COLO668 (cell line): Measurements from ENCODE around the gene SRXN1.

Source experiments
- DNase-seq: peaks from one replicate; lab custom pipeline; 2025; ENCODE audit not compliant: unreplicated experiment; lab: John Stamatoyannopoulos, UW

The SRXN1 gene

DNA sequence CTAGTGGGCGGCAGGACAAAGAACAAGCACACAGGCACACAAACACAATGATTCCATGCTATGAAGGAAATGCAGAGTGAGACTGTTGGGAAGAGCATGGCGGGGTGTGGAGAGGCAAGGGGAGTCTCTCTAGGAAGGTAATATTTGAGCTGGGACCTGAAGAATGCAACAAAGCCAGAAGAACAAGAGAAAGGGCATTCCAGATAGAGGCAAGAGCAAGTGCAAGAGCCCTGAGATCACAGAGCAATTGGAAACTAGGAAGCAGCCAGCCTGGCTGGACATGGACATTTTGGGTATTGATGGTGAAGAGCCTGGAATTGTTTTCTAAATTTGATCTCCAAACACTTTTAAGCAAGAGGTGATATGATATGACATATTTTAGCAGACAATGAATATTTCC is 15.4 kb downstream of the SRXN1 start:
- no peak for DNase-seq

DNA sequence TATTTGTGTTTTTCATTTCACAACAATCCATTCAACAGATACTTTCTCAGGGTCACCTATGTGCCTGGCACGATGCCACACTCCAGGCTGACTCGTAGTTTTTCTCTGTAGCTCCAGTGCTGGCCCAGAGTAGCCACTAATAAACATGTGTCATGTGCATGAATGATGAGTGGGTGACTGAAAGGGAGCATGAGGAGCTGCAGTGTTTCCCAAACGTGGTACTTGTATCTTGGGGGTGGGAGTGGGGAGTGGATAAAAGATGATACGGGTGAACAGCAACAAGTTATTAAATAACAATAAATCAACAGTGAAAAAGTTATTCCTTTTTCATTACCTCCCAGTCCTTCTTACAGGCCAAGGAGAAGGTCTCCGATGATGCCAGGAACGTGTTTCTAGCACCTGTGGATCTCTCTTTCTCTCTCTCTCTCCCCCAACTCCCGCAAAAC is 17.1 kb downstream of the SRXN1 start:
- DNase-seq: no peak

DNA sequence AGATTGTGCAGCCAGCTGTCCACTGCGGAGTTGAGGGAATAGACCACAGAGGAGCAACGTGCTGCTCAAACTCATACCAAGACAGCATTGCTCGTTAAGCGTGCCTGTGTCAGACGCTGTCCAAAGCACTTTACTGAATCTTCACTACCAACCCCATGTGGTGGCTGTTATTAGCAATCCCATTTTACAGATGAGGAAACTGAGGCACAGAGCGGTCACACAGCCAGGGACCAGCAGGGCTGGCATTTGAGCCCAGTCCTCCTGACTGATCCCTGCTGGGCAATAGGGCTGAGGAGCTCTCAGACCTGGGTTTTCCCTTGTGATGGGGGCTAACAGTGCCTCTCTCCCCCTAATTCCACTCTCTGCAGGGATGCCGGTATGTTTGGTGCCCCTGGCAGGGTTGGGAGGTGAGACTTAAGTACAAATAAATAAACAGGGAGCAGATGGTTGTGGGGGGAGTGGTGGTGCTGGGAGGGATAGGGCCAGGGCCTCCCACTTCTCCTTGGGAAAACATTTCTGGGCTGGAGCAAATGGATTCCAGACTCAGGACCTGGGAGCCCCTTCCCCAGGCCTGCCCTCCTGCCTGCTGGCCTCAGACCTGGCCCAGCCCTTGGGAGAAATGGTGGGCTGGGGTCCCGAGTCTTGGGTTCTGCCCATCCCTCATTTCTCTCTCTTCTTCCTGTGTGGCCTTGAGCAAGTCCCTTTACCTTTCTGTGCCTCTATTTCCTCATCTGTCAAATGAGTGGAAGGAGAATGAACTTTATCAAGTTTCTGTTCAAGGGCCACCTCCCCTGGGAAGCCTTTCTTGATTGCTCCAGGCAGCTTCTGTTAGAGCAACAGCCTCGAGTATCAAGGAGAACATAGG is 17.7 kb downstream of the SRXN1 start:
- DNase-seq: no peak

DNA sequence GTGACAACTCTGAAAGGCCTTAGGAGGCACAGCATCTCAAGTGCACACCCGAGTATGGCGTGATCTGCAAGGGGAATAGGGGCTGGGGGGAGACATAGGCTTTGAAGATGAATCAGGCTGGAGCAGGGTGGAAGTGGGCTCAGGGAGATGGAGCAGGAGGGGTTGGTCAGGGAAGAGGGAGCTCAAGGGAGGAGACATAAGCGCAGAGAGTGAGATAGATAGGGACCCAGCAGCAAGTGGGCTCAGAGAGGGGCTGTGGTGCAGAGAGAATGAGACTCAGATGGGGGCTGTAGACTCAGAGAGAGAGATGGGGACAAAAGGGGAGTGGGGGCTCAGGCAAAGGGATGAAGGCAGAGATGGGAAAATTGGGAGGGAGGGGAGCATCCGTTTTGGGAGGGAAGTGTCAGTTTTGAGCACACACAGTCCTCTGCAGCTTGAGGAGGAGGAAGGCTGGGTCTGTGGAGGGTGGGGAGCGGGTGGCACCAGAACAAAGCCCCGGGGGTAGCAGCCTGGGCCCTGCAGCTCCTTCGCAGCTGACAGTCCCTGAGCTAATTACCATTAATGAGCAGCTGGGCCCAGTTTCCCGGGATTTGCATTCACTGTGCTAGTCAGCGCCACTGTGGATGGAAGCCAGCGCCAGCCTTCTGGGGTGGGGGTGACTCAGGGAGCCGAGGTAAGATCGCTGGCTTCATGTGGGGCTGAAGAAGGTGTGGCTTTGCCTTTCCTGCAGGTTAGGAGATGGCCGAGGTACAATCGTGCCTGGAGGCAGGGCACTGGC is 18.7 kb downstream of the SRXN1 start:
- no peak for DNase-seq

DNA sequence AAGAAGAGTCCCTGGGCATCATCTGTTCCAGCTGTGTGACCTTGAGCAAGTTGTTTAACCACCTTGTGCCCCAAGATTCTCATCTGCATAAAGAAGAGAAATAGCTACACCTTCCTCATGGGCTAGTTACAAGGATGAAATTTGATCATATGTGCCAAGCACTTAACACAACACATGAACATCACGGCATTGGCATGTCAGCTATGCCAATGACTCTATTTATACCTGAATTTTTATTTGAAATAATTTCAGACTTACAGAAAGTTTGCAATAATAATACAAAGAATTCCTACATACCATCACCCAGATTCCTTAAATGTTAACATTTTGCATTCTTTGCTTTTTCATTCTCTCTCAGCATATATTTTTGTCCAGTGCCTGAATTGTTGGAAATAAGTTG is 21.9 kb downstream of the SRXN1 start:
- DNase-seq: no peak

DNA sequence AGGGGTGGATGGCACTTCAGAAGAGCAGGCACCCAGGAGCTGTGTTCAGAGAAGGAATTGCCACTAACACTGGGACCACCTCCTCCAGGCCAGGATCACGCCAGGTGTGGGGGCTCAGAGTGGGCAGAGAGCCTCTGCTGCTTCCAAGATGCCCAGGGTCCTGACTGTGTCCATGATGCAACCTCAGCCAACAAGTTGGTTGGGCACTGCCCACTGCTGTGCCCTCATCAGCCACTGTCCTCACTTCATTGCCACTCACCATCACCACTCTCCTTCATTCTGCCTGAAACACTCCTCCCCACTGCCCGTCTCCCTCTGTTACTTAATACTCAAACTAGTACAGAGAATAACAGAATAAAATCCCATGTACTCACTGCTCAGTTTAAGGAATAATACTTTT is 26.4 kb downstream of the SRXN1 start:
- DNase-seq: no peak

DNA sequence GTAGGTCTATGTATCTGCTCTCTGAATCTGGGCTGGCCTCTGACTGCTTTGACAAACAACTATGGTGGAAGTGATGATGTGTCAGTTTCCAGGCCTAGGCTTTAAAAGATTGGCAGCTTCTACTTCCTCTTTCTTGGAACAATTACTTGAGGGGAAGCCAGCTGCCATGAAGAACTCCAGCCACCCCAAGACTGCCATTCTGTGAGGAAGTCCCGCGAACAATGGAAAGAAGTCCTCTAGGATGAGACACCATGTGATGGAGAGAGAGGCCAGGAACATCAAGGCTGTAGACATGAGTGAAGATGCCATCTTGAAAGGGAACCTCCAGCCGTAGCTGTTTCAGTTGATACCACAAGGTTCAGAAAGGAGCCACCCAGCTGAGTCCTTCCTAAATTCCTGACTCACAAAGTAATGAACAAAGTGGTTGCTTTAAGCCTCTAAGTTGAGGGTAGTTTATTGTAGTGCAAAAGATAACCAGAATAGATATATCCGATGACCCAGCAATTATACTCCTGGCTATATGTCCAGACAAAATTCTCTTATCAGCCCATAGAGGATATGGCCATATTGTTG is 27.6 kb downstream of the SRXN1 start:
- DNase-seq: no peak

DNA sequence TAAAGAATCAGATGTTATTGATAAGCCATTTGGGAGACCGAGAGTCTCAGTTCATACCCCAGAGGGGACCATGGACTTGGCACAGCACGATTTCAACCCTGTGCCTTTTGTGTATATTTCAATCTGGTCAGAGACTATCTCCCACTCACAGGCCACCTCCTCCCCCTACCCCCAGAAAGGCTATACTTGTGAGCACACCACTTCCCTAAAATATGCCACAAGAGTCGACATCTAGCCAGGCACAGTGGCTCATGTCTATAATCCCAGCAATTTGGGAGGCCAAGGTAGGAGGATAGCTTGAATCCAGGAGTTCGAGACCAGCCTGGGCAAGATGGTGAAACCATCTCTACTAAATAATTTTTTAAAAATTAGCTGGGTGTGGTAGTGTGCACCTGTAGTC is 29.3 kb downstream of the SRXN1 start:
- no peak for DNase-seq

DNA sequence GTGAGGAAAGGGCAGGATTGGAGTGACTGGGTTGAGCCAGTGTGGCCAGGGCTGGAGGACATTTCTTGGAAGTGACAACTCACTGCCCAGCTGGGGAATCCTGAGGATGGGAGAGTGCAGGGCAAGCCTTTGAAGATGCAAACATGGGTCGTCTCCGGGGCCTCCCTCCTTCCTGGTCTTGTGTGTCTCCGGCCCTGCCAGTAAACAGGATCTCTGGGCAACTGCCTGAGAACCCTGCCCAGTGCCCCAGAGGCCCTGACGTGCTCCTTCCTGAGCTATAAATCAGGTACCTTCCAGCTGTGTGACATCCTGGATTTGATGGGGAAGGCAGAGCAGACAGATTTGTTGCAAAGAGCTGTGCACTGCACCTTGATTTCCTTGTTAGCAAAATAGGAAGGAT is 30.0 kb downstream of the SRXN1 start:
- DNase-seq: no peak

DNA sequence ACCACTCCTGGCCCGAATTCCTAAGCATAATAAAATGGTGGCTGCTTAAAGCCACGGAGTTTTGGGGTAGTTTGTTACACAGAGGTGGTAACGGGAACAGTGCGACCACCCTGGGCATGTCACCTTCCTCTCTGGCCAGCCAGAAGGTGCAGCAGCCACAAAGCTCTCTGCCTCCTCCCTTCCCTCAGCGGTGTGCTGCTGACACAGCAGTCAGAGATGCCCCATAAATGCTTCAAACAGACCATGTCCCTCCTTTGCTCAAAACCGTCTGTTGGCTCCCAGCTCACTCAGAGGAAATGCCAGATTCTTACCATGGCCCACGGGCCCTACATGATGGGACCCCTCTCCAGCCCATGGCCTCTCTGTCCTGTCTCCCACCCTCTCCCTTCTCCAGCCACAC is 30.8 kb downstream of the SRXN1 start:
- no peak for DNase-seq

DNA sequence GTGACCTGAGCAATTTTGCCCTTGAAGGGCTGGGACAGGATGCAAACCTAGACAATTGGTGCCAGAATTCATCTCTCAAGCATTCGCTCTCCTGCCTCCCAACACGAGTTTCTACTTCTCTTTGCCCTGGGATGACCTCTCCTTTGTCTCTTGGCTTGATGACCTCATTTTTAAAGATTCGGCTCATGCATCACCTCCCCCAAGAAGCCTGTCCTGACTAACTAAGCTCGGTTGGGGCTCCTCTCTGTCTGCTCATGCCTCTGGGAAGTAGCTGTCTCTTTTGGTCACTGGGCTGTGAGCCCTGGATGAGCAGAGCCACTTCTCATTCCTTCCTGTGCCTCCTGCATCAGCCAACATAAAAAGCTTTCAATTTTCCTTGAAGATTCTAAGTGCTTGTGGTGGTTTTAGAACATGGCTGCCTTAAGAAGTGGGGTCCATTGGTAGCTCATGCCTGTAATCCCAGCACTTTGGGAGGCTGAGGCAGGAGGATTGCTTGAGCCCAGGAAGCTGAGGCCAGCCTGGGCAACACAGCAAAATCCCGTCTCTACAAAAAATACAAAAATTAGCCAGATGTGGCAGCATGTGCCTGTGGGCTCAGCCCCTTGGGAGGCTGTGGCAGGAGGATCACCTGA is 31.8 kb downstream of the SRXN1 start:
- DNase-seq: no peak

DNA sequence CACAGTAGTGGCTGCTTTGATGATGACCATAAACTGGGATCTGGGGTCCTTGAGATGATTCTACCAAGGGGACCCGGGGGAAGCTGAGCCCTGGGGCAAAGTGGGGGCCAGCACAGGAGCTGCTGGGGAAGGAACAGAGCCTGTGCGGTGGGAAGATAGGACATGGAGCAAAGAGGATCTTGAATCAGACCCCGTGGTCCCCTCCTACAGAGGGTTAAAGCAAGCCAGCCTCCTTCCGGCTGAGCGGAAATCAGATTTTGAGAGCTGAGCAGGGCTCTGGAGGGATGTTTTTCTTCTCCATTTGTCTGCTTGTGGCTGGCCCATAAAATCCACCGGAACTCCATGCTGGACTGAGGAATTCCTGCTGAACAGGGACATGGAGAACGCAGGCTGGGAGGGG is 32.8 kb downstream of the SRXN1 start:
- no peak for DNase-seq

DNA sequence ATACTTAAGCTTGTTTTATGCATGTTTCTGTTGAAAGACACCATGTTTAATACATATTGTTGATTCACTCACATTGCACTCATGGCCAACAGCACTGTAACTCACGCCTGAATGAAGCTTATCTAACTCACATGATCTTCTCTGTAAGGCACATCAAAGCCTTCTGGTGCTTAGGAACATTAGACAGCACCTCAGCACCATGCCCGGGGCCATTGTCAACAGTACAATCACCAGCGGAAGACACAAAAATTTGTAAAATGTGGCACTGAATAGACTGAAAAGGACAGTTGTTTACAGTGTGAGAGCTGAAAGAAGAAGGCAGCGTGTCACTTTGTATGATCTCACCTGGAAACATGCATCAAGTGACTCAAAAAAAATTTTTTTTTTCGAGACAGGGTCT is 34.0 kb downstream of the SRXN1 start:
- DNase-seq: no peak

DNA sequence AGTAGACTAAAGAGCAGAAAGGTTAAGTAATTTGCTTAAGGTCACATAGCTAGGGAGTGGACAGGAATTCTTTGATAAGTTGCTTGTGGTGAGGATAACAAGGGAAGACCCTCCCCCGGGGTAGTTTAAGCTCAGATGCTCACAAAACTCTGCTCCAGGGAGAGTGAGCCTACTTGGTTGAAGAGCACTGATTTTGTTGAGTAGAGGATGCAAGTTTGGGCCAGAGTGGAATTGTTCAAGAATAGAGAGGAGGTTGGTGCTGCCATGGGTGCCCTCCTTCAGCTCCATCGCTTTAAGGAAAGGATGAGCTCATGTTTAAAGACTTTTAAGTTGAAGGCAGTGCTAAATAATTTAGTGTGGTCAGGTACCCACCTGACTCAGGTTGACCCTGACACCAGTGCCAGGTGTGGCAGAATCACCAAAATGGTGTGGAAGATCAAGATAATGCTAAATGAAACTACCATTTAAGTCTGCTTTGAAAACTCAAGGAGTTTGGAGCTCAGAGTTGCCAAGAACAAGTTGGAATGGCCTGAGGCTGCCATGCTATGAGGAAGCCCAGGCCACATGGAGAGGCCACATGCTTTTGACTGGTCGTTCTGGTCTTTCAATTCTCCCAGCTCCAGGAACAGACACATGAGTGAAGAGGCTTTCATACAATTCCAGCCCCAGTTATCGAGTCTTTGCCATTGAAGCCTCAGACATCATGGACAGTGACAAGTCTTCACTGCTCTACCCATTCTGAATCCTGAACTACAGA is 34.9 kb downstream of the SRXN1 start:
- DNase-seq: no peak

DNA sequence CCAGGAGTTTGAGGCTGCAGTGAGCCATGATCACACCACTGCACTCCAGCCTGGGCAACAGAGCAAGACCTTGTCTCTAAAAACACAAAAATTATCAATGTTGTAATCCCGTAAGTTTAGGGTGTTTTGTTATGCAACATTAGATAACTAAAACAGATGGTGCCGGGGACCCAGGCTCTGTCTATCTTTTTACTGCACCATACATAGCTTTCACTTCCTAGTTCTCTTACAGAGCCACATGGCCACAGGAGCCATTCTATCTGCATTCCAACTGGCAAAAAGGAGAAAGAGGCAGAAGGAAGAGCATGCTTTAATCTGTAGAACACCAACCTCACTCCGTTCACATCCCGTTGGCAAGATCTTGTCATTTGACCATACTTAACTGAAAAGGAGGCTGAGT is 37.5 kb downstream of the SRXN1 start:
- DNase-seq: no peak

DNA sequence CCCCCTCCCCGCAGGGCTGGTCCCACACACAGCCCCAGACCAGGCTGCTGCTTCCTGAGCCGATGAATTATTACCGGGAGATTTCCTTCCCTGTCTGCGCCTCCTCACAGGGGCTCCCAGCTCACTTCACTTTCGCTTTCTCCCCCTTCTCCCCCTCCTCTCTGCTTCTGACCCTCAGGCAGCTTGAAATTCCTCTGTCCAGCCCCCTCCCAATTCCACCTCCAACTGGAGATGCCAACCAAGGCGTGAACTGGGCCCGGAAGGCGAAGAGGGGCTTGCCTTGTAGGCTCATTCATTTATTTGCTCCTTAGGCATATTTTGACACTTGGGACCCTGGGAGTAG is 41.2 kb downstream of the SRXN1 start:
- DNase-seq: no peak

DNA sequence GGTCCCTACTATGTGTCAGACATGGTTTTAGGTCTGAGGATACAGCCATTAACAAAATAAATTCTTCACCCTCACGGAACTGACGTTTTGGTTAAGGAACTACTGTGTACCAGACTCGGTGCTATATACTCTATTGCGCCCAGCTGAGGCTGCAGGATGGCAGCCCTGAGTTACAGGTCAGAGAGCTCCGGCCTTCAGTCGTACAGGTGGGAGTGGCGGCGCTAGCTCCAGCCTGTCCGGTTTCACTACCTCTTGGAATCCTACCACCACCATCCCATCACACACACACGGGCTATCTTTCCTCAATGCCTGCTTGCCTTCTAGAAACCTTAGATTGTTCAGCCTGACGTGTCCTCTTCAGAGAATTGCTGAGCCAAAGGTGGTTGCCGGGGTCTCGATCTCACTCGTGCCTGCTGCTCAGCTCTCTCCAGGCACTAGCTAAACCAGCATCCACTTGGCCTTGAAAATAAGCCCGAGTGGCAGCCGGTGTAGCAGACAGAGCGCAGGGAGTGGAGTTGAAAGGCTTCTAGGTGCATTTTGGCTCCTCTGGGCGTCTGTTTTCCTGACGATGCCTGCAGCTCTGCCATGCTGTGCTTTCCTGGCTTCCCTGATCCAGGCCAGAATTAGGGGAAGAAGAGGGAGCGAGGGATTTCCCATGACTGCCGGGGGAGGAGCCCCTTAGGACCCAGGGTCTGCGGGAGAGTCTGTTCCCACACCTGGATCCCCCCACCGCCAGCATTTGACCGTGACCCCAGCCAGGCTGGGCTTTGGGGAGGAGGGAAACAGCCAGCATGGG is 41.8 kb downstream of the SRXN1 start:
- no peak for DNase-seq

DNA sequence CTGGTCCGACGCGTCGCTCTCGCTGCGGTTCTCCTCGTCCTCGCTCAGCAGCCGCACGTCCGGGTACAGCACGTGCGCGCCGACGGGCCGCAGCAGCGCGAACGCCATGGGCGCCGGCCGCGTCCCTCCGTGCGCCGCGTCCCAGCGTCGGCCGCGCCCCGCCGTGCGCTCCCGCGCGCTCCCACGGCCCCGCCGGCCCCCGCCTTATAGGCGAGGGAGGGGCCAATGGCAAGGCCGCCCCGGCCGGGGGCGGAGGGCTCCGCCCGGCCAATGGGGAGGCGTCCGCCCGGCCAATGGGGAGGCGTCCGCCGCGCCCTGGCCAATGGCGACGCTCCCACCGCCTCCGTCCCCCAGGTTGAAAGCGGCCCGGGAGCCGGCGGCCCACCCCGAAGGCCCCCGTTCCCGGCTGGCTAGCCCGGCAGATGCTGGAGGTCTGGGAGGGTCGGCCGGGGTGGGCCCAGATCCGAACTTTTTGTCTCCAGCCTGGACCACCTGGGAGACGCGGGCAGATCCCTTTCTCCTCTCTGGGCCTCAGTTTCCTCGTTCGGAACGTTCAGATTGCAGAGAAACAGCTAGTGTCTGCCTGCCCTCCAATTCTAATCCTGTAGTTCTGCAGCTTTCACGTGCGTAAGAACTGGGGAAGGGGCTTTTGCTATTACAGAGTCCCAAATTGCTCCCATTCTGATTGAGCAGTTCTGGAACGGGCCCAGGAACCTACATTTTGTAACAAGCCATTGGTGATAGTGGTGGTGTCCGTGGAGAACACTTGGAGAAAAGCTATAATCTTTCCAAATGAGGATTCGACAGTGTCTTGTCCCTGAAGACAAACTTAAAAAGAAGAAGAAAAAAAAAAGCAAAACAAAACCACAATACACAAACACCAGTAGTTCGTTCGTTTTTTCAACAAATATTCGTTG is 42.6 kb downstream of the SRXN1 start, which contains the start of gene TCF15:
Gene TCF15, minus strand, starts transcription at position 180 of the 917 bp plus-strand sequence. Its CDS starts 72 bp downstream, at position 108.
- DNase-seq: no peak

DNA sequence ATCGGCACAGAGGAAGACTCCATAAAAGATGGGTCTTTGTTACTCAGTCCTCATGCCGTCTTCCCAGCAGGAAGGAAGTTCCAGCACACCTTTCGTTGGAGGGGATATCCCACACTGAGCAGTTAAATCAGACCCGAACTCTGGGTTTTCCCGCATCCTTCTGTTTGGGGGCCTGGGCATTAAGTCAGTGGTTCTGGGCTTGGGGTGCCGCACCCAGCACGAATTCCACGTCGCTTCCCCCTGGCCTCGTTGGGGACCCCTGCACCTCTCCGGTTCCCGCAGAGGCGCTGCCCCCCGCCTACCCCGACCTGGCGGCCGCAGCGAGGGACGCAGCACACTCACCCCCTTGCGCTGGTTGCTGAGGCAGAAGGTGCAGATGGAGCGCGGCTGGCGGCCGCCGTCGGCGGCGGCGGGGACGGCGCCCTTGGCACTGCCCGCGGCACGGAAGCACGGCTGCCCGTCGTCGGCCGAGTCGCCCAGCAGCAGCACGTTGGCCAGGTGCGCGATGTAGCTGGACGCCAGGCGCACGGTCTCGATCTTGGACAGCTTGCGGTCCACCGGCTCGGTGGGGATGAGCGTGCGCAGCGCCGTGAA is 43.5 kb downstream of the SRXN1 start:
- DNase-seq: no peak
